GM18511 (cell line): ENCODE results near the gene ABHD13.

Experiments
- ATAC-seq: cut with Tn5 transposase; IDR thresholded peaks from one replicate; pipeline ENCODE4 v1.9.1; 2021; ENCODE audit warnings: mild to moderate bottlenecking, moderate library complexity; ENCODE audit not compliant: unreplicated experiment

Gene ABHD13

GRCh38 chr13:108281901-108282300 lies 63.7 kb downstream of the ABHD13 start:
- no peak for ATAC-seq

GRCh38 chr13:108283110-108283509 lies 64.9 kb downstream of the ABHD13 start:
- ATAC-seq, result no peak
